Measurements from ENCODE around the gene ALB. TPM values are rescaled to one million over a fixed set of nuclear protein-coding genes. Genes with fewer than 3 reads are reported as not detected.
"Not testable (repeated sequence)": the region's sequence is repeated elsewhere in the genome, so short reads cannot be mapped to it uniquely, and the experiment has no call there.

The ALB gene
- total RNA-seq (2014; rRNA removed; shearing (Covaris generic)) (not detected in 2 replicates), polyA plus RNA-seq (2016; fragmentation: Nextera tagmentation; extraction: Ambion mirVana) (not detected in 2 replicates)

- in situ Hi-C loops (cut with MboI): no loop called here
- no peaks in the 10 kb centered on the region for H3K4me1 ChIP-seq (ENCODE audit: insufficient read depth)
- H3F3A ChIP-seq (ENCODE audit: insufficient read depth): no peaks in the 10 kb centered on the region
- no peak within 1 kb of the TSS for H3K4me3 ChIP-seq
- TF ChIP-seq EZH2phosphoT487 (IDR thresholded peaks at IDR 0.05; ENCODE audit: insufficient read depth, low read depth) (no peak), EZH2 (IDR thresholded peaks at IDR 0.05; ENCODE audit: insufficient read depth, poor library complexity, severe bottlenecking) (no peak)
- H3K9ac ChIP-seq: no peak within 1 kb of the TSS
- WGBS, 2 experiments (ENCODE audit: low coverage in 1 of 2, low lambda C conversion rate in 2 of 2, missing lambda C conversion rate in 2 of 2): 70 to 76% methylated on average over 7 of the region's 7 CpGs
- DNase-seq: no peak
- H3K9me2 ChIP-seq (ENCODE audit: insufficient read depth): no peaks in the 10 kb centered on the region
- H3K9me3 ChIP-seq (ENCODE audit: low read depth): no peaks in the 10 kb centered on the region
- H3K27ac ChIP-seq: no peak within 1 kb of the TSS
- no peak within 1 kb of the TSS for H3K4me2 ChIP-seq (ENCODE audit: unreplicated experiment)
- H3K27me3 ChIP-seq (replicated peaks; ENCODE audit: insufficient read depth): no peaks in the 10 kb centered on the region
- no peaks in the 10 kb centered on the region for H3K79me2 ChIP-seq (ENCODE audit: insufficient read depth)
- H2AFZ ChIP-seq: no peak within 1 kb of the TSS
- H4K20me1 ChIP-seq (ENCODE audit: insufficient read depth): no peaks in the 10 kb centered on the region
- H3K36me3 ChIP-seq (ENCODE audit: low read depth): no peaks in the 10 kb centered on the region
These were observed at the start of gene ALB for GRCh38 chr4:73404042-73404441. Gene ALB, plus strand, starts transcription at chr4:73404287. Its CDS starts 41 bp downstream, at chr4:73404328.

- H4K20me1 ChIP-seq (ENCODE audit: insufficient read depth); in situ Hi-C loops (cut with MboI); H3K4me2 ChIP-seq (ENCODE audit: unreplicated experiment); H3K27me3 ChIP-seq (replicated peaks; ENCODE audit: insufficient read depth); H3K9me3 ChIP-seq (ENCODE audit: low read depth); H3F3A ChIP-seq (ENCODE audit: insufficient read depth); H3K36me3 ChIP-seq (ENCODE audit: low read depth); H3K4me3 ChIP-seq; H3K79me2 ChIP-seq (ENCODE audit: insufficient read depth); H3K9ac ChIP-seq; H3K4me1 ChIP-seq (ENCODE audit: insufficient read depth); H2AFZ ChIP-seq; H3K9me2 ChIP-seq (ENCODE audit: insufficient read depth); H3K27ac ChIP-seq; DNase-seq: not testable (repeated sequence)
- WGBS, 2 experiments (ENCODE audit: low coverage in 1 of 2, low lambda C conversion rate in 2 of 2, missing lambda C conversion rate in 2 of 2): 33 to 50% methylated on average over 1 of the region's 1 CpG
These were observed 46.9 kb upstream of the ALB start for GRCh38 chr4:73357174-73357573.

GRCh38 chr4:73369506-73370199 lies 34.4 kb upstream of the ALB start:
- H3K36me3 ChIP-seq (ENCODE audit: low read depth); H3K9me2 ChIP-seq (ENCODE audit: insufficient read depth); H3K4me3 ChIP-seq; H2AFZ ChIP-seq; H4K20me1 ChIP-seq (ENCODE audit: insufficient read depth); DNase-seq; H3K9ac ChIP-seq; H3K9me3 ChIP-seq (ENCODE audit: low read depth); H3K4me1 ChIP-seq (ENCODE audit: insufficient read depth); H3K79me2 ChIP-seq (ENCODE audit: insufficient read depth); H3F3A ChIP-seq (ENCODE audit: insufficient read depth); in situ Hi-C loops (cut with MboI); H3K27ac ChIP-seq; H3K4me2 ChIP-seq (ENCODE audit: unreplicated experiment); H3K27me3 ChIP-seq (replicated peaks; ENCODE audit: insufficient read depth): not testable (repeated sequence)
- 65 to 71% methylated on average over 8 of the region's 8 CpGs for WGBS, 2 experiments (ENCODE audit: low coverage in 1 of 2, low lambda C conversion rate in 2 of 2, missing lambda C conversion rate in 2 of 2)

GRCh38 chr4:73375328-73375741 lies 28.8 kb upstream of the ALB start:
- TF ChIP-seq EZH2phosphoT487 (IDR thresholded peaks at IDR 0.05; ENCODE audit: insufficient read depth, low read depth): no peak
- no peak for TF ChIP-seq EZH2 (IDR thresholded peaks at IDR 0.05; ENCODE audit: insufficient read depth, poor library complexity, severe bottlenecking)
- no peak overlapping the region for H3K9ac ChIP-seq
- no peak overlapping the region for H3K4me3 ChIP-seq
- H3K79me2 ChIP-seq (ENCODE audit: insufficient read depth): no peaks in the 10 kb centered on the region
- WGBS, 2 experiments (ENCODE audit: low coverage in 1 of 2, low lambda C conversion rate in 2 of 2, missing lambda C conversion rate in 2 of 2): 0 to 14% methylated on average over 1 of the region's 1 CpG
- no peaks in the 10 kb centered on the region for H3K4me1 ChIP-seq (ENCODE audit: insufficient read depth)
- no peaks in the 10 kb centered on the region for H3K9me2 ChIP-seq (ENCODE audit: insufficient read depth)
- H3K27ac ChIP-seq: no peak overlapping the region
- no peak overlapping the region for H2AFZ ChIP-seq
- no peak for DNase-seq
- H3K27me3 ChIP-seq (replicated peaks; ENCODE audit: insufficient read depth): peaks cover 5% of the 10 kb centered on the region; the same call in 1 of the 2 replicates
- no peaks in the 10 kb centered on the region for H3K36me3 ChIP-seq (ENCODE audit: low read depth)
- H3K4me2 ChIP-seq (ENCODE audit: unreplicated experiment): no peak overlapping the region
- H3K9me3 ChIP-seq (ENCODE audit: low read depth): no peaks in the 10 kb centered on the region
- H3F3A ChIP-seq (ENCODE audit: insufficient read depth): no peaks in the 10 kb centered on the region
- no peaks in the 10 kb centered on the region for H4K20me1 ChIP-seq (ENCODE audit: insufficient read depth)
- in situ Hi-C loops (cut with MboI): no loop called here

GRCh38 chr4:73376251-73376650 lies 27.8 kb upstream of the ALB start:
- H3K79me2 ChIP-seq (ENCODE audit: insufficient read depth): no peaks in the 10 kb centered on the region
- no peak overlapping the region for H3K4me3 ChIP-seq
- H4K20me1 ChIP-seq (ENCODE audit: insufficient read depth): no peaks in the 10 kb centered on the region

More at GRCh38 chr4:73376251-73376650, 27.8 kb upstream of the ALB start:
- H3K4me1 ChIP-seq (ENCODE audit: insufficient read depth): no peaks in the 10 kb centered on the region
- no peaks in the 10 kb centered on the region for H3K9me2 ChIP-seq (ENCODE audit: insufficient read depth)
- H2AFZ ChIP-seq: no peak overlapping the region
- H3K27ac ChIP-seq: no peak overlapping the region
- H3F3A ChIP-seq (ENCODE audit: insufficient read depth): no peaks in the 10 kb centered on the region
- H3K36me3 ChIP-seq (ENCODE audit: low read depth): no peaks in the 10 kb centered on the region
- in situ Hi-C loops (cut with MboI): no loop called here
- H3K9ac ChIP-seq: no peak overlapping the region
- no peaks in the 10 kb centered on the region for H3K9me3 ChIP-seq (ENCODE audit: low read depth)
- H3K27me3 ChIP-seq (replicated peaks; ENCODE audit: insufficient read depth): peaks cover 5% of the 10 kb centered on the region; the same call in 1 of the 2 replicates
- TF ChIP-seq EZH2 (IDR thresholded peaks at IDR 0.05; ENCODE audit: insufficient read depth, poor library complexity, severe bottlenecking) (no peak), EZH2phosphoT487 (IDR thresholded peaks at IDR 0.05; ENCODE audit: insufficient read depth, low read depth) (no peak)
- no peak overlapping the region for H3K4me2 ChIP-seq (ENCODE audit: unreplicated experiment)
- DNase-seq: no peak
